Prostate gland (tissue), 2 donors: ENCODE results near the gene SOX5. TPM values are rescaled to one million over a fixed set of nuclear protein-coding genes. Genes with fewer than 3 reads are reported as not detected.

Source experiments
- DNase-seq: peaks from one replicate; pipeline ENCODE4 v3.0.0-alpha.2; 2019; ENCODE audit warnings: low spot score
- H3K27ac ChIP-seq, 2 donors: fragments of 200-600 bp; sonication (generic); 2 replicates each; pipeline ENCODE4 v1.5.1; 2017 to 2019
- H3K27me3 ChIP-seq: fragments of 200-600 bp; sonication (generic); replicated peaks from 2 replicates; pipeline ENCODE4 v1.5.1; 2019; ENCODE audit not compliant: insufficient read depth
- H3K36me3 ChIP-seq, 2 donors: fragments of 200-600 bp; sonication (generic); 1 replicate in 1 of 2; 2 replicates in 1 of 2; pipeline versions ENCODE4 v1.5.1 to v1.8.1; 2017 to 2019
- H3K4me1 ChIP-seq: fragments of 200-600 bp; sonication (generic); replicated peaks from 2 replicates; pipeline ENCODE4 v1.5.1; 2019
- H3K4me3 ChIP-seq, 2 donors: fragments of 200-600 bp; sonication (generic); 2 replicates each; pipeline ENCODE4 v1.5.1; 2017 to 2019
- H3K9me3 ChIP-seq: fragments of 200-600 bp; sonication (generic); 2 replicates; pipeline ENCODE4 v1.5.1; 2017
- CTCF ChIP-seq, 4 experiments: fragments of 200-600 bp in 2 of 4; fragments of 450-650 bp in 2 of 4; sonication (generic) in 2 of 4; IDR thresholded peaks; 1 replicate in 3 of 4; 2 replicates in 1 of 4; pipeline ENCODE4 v1.5.1; 2016 to 2019; ENCODE audit warnings: antibody characterized with exemption in 4 of 4, mild to moderate bottlenecking in 2 of 4, moderate library complexity in 2 of 4
- POLR2A ChIP-seq: fragments of 450-650 bp; IDR thresholded peaks from one replicate; pipeline ENCODE4 v1.6.1; 2016; ENCODE audit warnings: antibody characterized with exemption, mild to moderate bottlenecking
- POLR2AphosphoS5 ChIP-seq: sonication (generic); formaldehyde crosslinking; IDR thresholded peaks from one replicate; pipeline ENCODE4 v1.6.1; 2017; ENCODE audit warnings: antibody characterized with exemption
- WGBS: methylation state at CpG from one replicate; pipeline ENCODE4 v1.1.5; 2018; 5-methylcytosine and 5-hydroxymethylcytosine counted together
- intact Hi-C: fragments of 100-400 bp; cut with DNase I; formaldehyde crosslinking; loops from one replicate; pipeline ENCODE4 v1.14.2; 2022
- total RNA-seq, 2 donors: library from RNA; depleted of rRNA; stranded (reverse); fragments of >200 nt; gene quantifications; one replicate each; pipeline ENCODE4 v1.1.0, GENCODE V29; 2016

The SOX5 gene
- total RNA-seq, 2 donors from 2014 or later: 3.7 to 7.8 TPM

- TF ChIP-seq POLR2AphosphoS5 (no peak), CTCF (IDR thresholded peaks at IDR 0.05) (no peak), POLR2A (no peak)
- Histone ChIP-seq H3K9me3 (no peaks in the 10 kb centered on the region), H3K4me3 (no peak overlapping the region), H3K4me1 (no peaks in the 10 kb centered on the region), H3K27me3 (no peaks in the 10 kb centered on the region), H3K36me3 (no peaks in the 10 kb centered on the region), H3K27ac (no peak overlapping the region)
- no peak for DNase-seq
- 79% methylated on average over 11 of the region's 11 CpGs for WGBS
- intact Hi-C loops: no loop called here
Measured at GRCh38 chr12:23585782-23586163, 363.7 kb downstream of the SOX5 start.

- Histone ChIP-seq H3K4me1 (no peaks in the 10 kb centered on the region), H3K27me3 (no peaks in the 10 kb centered on the region), H3K4me3 (no peak overlapping the region), H3K27ac (no peak overlapping the region), H3K9me3 (no peaks in the 10 kb centered on the region), H3K36me3 (no peaks in the 10 kb centered on the region)
- intact Hi-C loops: no loop called here
- WGBS: 99% methylated on average over 2 of the region's 2 CpGs
- no peak for TF ChIP-seq POLR2A
- TF ChIP-seq CTCF (IDR thresholded peaks at IDR 0.05): no peak
- TF ChIP-seq POLR2AphosphoS5: no peak
- no peak for DNase-seq
Measured at GRCh38 chr12:23585156-23585781, 364.2 kb downstream of the SOX5 start.

GRCh38 chr12:23581913-23582312, 367.6 kb downstream of the SOX5 start:
- Histone ChIP-seq H3K27me3 (no peaks in the 10 kb centered on the region), H3K4me1 (no peaks in the 10 kb centered on the region), H3K9me3 (no peaks in the 10 kb centered on the region), H3K4me3 (no peak overlapping the region), H3K27ac (no peak overlapping the region), H3K36me3 (no peaks in the 10 kb centered on the region)
- 100% methylated on average over 3 of the region's 3 CpGs for WGBS
- TF ChIP-seq POLR2A (no peak), POLR2AphosphoS5 (no peak), CTCF (IDR thresholded peaks at IDR 0.05) (no peak)
- DNase-seq: no peak
- intact Hi-C loops: no loop called here

- intact Hi-C loops: no loop called here
- Histone ChIP-seq H3K4me1 (no peaks in the 10 kb centered on the region), H3K36me3 (no peaks in the 10 kb centered on the region), H3K9me3 (no peaks in the 10 kb centered on the region), H3K27me3 (no peaks in the 10 kb centered on the region), H3K27ac (no peak overlapping the region), H3K4me3 (no peak overlapping the region)
- TF ChIP-seq POLR2AphosphoS5: no peak
- no peak for TF ChIP-seq CTCF (IDR thresholded peaks at IDR 0.05)
- TF ChIP-seq POLR2A: no peak
- 94% methylated on average over 1 of the region's 1 CpG for WGBS
- no peak for DNase-seq
Measured at GRCh38 chr12:23579257-23579656, 370.2 kb downstream of the SOX5 start.

- no peak overlapping the region for H3K27ac ChIP-seq
- H3K4me3 ChIP-seq: no peak overlapping the region
- H3K4me1 ChIP-seq: no peaks in the 10 kb centered on the region
- intact Hi-C loops: no loop called here
- H3K27me3 ChIP-seq: no peaks in the 10 kb centered on the region
- no peaks in the 10 kb centered on the region for H3K9me3 ChIP-seq
- WGBS: 89% methylated on average over 2 of the region's 2 CpGs
- TF ChIP-seq CTCF (IDR thresholded peaks at IDR 0.05) (no peak), POLR2AphosphoS5 (no peak), POLR2A (no peak)
- no peaks in the 10 kb centered on the region for H3K36me3 ChIP-seq
- no peak for DNase-seq
Measured at GRCh38 chr12:23576372-23576771, 373.1 kb downstream of the SOX5 start.
